GF-D8 (cell line): ENCODE data around the gene AKAP6.
"Not testable (repeated sequence)": the region's sequence is repeated elsewhere in the genome, so short reads cannot be mapped to it uniquely, and the experiment has no call there.

Source experiments
- DNase-seq: peaks from one replicate; lab custom pipeline; 2025; lab: John Stamatoyannopoulos, UW

Gene AKAP6

DNA sequence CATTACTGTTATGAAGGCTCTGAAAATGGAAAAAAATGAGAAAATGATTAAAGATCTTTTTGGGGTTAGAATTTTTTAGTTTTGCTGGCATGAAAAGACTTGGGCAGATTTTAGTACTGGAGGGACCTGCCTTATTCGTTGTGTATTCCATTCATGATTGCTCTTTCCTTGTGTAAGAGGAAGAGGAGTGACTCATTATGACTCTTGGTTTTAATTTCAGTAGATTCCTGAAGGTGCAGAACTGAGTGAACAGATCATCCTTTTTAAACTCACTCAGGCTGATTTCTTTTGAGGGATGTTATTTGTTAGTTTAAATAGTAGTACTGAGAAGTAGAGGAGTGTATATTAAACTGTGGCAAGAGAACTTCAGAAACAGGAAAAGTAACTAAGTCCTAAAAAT is 41.6 kb downstream of the AKAP6 start:
- DNase-seq = no peak

DNA sequence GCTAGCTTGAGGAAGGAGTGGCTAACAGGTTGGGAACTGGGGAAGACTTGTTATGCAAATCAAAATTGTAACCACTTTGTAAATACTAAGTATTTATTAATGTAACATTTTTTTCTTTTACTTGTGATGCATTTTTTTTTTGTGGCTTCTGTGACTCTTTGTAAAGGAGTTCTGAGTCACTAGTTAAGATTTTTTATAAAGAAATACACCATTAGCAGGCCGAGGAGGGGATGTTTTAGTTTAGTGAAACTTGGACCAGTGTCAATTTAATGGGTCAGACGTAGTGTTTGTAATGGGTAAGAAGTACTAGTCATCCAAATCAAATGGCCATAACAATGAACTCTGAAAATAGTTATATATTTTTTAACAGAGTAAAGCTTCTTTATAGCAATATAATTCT is 43.1 kb downstream of the AKAP6 start:
- no peak for DNase-seq

DNA sequence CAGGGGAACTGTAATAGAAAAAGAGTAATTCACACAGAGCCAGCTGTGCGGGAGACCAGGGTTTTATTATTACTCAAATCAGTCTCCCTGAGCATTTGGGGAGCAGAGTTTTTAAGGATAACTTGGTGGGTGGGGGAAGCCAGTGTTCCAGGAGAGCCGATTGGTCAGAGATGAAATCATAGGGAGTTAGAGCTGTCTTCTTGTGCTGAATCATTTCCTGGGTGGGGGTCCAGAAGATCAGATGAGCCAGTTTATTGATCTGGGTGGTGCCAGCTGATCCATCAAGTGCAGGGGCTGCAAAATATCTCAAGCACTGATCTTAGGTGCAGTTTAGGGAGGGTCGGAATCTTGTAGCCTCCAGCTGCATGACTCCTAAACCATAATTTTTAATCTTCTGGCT is 44.1 kb downstream of the AKAP6 start:
- not testable (repeated sequence) for DNase-seq

DNA sequence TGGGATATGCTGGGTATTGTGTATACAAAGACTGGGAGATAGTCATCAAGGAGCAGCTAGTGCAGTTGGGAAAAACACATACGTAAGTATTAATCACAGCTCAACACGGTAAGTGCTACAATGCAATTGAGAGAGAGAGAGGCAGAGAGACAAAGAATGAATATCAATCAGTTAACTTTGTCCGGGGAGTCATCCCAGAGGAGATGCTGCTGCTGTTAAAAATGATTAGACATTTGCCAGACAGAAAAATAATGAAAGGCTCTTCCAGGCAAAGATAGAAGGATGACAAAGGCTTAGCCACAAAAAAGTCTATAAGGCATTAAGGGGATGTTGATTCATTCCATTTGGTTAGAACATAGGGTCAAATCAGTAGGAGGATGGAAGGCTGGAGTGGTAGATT is 45.1 kb downstream of the AKAP6 start:
- no peak for DNase-seq

DNA sequence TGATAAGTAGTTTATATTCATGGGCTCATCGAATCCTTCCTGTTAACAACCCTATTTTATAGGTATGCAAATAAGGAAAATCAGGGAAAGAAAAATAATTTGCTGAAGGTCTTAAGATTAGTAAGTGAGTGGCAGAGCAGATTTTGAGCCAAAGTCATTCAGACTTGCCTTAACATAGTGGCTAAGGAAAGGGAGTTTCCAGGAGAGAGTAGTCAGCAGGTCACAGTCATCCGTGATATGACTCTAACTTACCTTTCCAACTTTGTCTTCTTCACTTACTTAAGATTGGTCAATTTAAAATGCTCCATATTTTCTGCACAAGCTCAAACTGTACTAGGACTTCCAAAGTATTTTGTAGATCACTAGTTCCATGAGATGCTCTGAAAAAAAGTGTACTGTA is 46.6 kb downstream of the AKAP6 start:
- no peak for DNase-seq

DNA sequence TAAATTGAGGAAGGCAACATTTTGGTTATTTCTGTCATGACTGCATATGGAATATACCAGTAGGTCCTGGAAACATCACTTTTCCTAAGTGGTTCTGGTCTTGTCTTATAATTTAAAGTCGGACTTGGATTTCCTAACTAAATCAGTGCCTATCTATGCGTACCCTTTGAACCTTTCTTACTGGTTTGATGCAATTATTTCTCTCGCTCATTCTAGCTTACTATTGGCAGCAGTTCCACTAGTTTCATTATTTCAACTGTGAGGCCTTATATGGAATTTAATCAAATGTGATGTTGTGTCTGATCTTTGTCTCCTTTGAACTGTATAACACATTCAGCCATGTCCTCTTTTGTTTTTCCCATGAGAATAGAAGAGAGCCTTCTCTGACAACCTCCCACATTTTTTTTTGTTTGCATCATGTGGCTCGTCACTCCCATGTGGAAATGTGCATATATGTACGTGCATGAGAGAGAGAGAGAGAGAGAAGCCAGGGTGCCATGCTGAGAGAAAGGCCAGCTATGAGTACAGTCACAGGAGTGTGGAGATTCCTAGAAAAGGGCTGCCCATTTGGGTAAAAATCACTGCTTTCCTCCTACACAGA is 48.0 kb downstream of the AKAP6 start:
- no peak for DNase-seq

DNA sequence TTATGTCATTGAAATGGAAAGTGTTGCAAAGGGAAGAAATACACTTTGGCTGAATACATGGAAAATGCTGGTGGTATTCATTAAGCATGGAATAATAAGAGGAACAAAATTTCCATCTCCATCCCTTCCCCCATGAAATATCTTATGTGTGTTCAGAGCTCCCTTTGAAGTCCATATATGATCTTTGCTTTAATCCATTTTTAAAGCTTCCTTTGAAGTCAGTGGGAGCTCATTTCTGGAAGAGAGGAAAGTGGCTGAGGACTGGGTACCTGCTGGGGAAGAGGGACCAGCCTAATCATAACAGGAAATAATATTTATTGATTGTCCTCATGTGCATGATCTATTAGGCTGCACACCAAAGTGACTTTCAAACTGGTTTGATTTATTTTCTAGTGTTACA is 49.2 kb downstream of the AKAP6 start:
- no peak for DNase-seq

DNA sequence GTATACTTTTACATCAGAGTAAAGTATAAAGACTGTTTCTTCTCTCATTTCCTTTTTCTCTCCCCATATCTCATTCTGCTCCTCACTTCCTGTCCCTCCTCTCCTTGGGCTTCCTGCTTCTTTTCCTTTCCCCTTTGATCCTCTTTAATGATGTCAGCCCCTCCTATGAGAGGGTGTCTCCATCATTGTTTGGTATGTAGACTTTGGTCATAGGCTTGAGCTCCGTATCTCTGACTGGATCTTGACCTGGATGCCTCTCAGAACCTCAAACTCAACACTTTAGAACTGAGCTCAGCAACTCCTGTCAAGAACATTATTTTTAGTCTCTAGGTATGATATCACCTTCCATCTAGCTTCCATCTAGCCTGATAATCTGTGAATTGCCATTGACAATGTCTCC is 50.3 kb downstream of the AKAP6 start:
- DNase-seq = no peak

DNA sequence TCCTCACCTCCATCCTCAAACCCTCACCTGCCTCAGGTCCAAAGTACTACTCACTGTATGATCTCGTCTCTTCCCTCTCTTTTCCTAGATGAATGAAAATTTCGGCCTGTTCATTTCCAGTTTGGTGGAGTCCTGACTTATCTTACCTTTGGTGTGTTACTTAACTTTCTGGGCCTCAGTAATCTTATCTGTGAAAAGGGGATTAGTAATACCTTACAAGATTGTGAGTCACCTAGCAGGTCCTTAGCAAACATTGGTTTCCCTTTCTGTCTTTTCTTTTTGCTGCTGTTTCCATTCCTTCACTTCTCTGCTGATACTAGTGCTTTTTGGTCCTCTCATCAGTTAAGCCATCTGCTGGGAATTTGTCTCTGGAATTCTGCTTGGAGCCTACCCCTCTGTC is 52.8 kb downstream of the AKAP6 start:
- DNase-seq = no peak

DNA sequence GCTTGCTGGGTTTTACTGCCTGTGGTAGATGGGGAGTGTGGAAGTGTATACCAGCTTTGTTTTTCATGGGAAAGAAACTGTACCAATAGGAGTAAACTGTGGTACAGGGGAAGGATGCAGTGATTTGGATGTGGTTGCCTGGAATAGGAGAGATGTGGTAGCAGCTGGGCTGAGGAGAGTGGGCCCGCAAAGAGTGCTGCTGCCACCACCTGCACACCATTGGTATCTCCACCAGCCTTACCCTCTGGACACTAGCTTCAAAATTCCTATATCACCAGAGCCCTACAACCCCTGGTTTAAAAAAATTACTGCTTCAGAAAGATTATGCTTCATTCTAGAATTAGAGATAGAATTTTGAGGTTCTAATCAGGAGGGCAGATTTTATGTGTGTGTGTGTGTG is 53.6 kb downstream of the AKAP6 start:
- no peak for DNase-seq

DNA sequence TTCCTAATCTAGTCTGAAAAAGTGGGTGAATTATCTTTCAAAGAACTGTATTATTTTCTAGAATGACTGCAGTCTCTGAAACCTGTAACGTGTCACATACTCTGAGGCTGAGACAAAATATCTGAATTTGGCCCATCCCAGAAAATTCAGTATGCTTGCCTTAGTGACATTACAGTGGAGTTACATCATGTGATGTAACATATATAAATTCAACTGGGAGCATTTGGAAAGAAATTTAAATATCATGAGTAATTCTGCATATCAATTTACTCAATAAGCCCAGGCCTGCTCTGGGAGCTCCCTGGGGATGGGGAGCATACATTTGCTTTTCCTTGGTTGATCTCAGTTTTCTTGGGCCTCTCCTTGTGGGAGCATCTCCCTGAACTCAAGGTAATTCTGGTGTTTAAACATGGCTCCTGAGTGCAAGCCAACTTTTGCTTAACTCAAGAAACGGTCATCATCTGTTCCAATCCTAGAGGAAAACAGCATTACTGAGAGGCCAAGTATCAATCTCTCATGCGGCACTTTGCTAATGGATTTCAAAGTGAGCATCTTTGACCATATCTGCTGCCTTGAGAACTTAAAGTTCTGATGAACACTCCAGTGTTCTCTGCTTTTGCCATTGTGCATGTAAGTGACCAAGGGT is 54.4 kb downstream of the AKAP6 start:
- no peak for DNase-seq

DNA sequence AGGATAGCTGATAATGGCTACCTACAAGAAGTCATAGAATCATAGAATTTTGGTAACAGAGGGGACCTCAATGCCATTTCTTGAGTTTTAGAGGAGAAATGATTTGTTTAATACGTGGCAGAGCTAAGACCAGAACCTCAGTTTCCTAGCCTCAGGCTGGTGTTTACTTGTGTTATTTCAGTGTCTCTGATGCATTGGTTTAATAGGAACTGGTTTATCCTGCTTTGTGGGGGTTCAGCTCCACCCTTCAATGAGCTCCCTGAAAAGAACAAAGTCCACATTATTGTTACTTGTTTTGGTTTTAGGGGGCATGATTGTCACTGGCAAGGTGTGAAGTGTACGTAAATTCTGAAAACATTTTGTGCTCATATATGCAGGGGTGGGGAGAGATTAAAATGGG is 55.4 kb downstream of the AKAP6 start:
- no peak for DNase-seq

DNA sequence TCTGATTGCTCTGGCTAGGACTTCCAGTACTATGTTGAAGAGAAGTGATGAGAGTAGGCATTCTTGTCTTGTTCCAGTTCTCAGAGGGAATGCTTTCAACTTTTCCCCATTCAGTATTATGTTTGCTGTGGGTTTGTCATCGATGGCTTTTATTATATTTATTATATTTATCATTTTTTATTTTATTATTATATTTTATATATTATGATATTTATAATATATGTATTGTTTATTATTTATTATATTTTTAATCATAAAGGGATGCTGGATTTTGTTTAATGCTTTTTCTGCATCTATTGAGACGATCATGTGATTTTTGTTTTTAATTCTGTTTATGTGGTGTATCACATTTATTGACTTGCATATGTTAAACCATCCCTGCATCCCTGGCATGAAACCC is 58.2 kb downstream of the AKAP6 start:
- DNase-seq = not testable (repeated sequence)

DNA sequence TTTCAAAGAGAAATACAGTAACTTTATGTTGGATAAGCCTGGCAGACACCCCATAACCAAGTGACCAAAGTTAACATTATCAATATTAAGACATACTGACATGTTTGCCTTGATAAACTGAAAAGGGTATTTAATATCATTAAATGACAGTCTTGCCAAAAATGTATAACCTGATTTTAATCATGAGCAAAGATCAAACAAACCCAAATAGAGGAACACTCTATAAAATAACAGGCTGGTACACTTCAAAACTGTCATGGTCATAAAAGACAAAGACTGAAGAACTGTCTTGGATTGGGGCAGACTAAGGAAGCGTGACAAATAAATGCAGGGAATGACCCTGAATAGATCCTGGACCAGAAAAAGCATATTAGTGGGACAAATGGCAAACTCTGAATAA is 64.0 kb downstream of the AKAP6 start:
- no peak for DNase-seq

DNA sequence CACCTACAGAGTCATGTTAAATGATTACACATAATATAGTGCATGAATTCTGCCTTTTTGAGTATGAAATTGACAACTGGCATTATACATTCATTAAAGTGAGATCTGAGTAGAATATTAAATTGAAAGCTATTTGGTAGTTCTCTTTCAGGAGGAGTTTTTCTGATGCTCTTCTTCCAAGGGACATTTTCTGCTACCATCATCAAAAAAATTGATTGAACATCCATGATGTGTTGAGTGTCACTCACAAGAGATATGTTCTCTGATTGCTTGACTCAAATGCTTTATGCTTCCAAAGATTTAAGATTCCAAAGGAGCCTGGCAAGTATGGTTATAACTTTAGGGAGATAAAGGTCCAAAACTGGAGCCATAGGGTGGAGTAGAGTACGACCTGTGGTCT is 64.9 kb downstream of the AKAP6 start:
- no peak for DNase-seq

DNA sequence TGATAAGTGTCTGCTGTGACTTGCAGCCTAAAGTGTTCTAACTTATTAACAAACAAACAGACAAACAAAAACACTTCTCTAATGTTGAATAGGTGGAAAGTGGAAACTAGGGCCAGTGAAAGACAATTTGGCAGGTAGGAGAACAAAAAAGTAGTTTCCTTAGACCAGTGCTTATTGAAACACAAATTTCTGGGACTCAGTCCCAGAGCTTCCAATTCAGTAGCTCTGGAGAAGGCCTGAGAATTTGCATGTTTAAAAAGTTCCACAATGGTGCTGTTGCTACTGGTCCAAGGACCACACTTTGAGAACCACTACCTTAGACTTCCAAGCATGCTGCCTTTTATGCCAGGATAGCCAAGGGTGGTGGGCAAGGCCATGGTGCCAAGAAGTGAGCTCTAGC is 67.8 kb downstream of the AKAP6 start:
- no peak for DNase-seq

DNA sequence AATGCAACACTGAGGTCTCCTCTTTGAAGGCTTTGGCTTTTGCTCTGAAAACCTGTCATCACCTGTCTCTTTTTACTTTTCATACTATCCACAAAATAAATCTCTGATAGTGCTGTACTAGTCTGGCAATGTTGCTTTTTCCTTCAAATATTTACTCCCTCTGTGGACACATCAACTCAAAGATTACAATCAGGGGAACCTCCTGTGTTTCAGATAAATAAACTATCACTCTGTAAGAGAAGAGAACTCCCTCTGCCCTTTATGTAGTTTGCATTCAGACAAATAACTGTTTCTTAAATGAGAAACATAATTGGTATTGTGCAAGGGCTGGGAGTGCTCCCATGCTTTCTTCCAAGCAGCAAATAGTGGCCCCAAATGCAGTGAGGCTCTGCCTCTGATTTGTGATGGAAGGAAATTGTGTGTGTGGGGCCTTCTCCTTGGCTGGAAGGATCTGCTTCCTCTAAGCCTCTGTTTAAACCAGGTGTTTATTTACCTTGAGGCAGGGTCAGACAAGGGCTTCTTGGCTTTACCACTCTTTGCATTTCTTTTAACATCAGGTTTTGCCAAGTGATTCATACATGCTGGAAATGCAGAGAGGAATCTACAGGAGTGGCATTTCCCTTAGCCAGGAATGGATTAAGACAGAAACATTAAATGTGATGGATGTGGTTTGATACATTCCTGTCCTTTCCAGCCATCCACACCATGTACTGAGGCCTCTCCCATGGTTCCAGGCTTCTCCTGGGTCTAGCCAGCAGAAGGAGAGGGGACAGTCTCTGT is 69.0 kb downstream of the AKAP6 start:
- DNase-seq = no peak

DNA sequence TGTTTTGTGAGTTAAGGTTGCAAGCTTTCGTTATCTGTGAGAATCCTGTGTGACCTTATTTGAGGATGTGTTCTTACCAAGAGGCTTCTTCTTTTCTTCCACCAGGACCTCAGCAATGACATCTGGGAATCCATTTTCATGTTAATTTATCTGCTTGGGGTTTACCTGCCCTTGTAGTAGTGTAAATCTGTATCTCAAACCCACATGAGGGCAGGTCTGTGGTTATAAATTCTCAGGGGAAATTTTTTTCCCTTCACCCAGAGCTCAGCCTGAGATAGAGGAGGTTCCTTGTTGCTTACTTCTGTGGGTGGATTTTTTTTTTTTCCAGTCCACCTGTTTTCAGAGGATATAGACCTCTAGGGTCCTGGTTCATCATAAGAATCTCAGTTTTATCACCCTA is 70.8 kb downstream of the AKAP6 start:
- DNase-seq = no peak

DNA sequence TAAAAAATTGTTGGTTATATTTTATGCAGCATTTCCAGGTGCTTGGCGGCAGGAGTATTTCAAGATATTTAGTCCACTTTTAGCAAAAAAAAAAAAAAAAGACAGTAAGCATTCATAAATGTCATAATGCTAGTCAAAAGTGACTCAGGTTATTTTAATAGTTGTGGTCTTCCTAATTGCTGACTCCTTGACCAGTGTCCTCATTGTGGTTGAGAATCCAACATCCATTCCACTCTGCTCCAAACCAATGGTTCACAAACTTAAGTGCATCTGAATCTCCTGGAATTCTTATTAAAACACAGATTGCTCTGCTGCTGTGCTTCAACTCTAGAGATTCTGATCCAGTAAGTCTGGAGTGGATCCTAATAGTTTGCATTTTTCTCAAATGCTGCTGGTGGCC is 71.4 kb downstream of the AKAP6 start:
- no peak for DNase-seq

DNA sequence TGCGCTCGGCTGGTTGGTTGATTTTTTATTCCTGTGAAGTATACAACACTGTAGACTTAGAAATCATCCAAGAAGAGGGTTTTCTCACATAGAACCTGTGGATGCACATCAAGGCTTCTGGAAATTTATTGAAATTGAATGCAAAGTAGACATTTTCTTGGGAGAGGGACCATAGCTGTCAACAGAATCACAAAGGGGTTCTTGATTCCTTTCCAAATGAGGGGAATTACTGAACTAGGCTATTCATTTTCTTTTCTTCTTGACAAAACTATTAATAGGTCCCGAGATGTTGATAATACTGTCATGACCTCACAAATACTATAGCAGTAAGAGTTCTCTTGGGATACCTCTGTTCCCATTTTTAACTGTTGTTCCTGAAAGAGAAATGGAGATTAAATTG is 73.9 kb downstream of the AKAP6 start:
- DNase-seq = no peak

DNA sequence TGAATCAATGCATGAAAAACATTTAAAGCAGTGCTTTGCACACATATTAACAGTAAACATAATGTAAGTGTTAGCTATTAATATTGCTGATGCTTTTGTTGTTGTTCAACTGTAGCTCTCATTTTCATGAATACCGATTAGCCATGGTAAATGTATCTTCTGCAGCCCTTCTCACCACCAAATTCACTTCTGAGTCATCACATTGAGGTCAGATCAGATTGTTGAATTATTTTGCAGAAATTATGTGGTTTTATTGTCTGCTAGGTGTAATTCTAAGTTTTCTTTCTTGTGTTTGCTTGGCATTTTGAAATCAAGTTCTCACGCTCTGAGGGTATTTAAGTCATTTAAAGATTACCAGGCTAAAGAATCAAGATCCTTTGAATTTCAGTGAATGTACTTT is 74.6 kb downstream of the AKAP6 start:
- DNase-seq = no peak

DNA sequence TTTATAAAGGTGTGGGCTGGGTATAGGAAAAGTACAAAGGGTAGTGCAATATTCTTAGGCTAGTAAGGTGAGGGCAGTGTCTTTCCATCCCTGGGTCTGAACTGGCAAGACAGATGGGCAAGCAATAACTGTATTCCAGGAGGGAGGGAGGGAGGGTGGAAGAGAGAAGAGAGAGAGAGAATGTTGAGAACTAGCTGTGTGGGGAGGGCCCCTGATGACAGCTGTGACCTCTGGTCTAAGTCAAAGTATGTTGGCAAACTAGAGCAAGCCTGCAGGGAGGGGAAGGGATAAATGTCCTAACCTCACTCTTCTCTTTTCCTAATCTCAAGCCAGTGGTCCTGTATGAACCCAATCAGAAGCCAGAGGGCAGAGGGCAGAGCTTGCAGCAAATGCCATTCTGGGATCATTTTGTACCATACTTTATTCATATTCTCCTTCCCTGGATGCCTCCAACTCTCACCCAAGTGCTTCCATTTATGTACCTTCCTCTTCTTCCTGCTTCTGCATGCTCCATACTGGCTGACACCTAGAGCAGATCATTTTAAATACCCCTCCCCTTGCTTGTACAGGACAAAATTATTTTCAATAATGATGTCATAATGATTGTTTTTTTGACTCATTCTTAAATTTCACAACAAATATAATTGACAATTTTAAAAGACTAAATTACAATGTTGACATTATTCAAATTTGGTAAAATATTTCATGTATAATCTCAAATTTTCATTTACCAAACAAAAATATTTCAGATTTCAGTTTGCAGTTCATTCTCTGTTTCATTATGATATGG is 75.9 kb downstream of the AKAP6 start:
- no peak for DNase-seq

DNA sequence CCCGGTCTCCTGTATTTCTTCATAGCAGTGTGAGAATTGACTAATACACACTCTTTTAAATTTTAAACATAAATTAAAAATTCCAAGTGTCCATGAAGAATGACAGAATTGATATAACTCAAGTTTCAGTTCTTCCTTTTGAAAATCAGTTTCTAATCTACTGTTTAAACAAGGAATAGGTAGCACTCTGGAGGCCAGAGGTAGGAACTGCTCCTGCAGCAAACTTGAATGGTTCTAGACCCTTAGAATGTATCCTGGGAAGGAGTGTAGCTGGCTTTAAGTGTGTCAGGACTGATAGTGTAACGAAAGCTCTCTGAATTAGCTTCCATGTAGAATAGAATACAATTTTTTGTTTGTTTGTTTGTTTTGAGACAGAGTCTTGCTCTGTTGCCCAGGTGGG is 76.8 kb downstream of the AKAP6 start:
- no peak for DNase-seq
